PC-3 (cell line): ENCODE data around the gene ANXA6. TPM values are rescaled to one million over a fixed set of nuclear protein-coding genes. Genes with fewer than 3 reads are reported as not detected.

Source experiments
- ATAC-seq: fragments of 200-7000 bp; cut with Tn5 transposase; 2 replicates; pipeline ENCODE4 v1.9.1; 2020; ENCODE audit warnings: mild to moderate bottlenecking, moderate library complexity
- BruUV-seq: library from RNA; stranded (reverse); fragments of 400-500 nt; replicated peaks from 2 replicates; lab custom pipeline; 2021; lab: Mats Ljungman, UMichigan
- CTCF ChIA-PET: fragments of 300-600 bp; sonication (Branson Sonifier 250); formaldehyde crosslinking; loops from one replicate; lab custom pipeline; 2022; ENCODE audit warnings: antibody characterized with exemption; lab: Charles Lee
- POLR2A ChIA-PET: fragments of 300-600 bp; sonication (Branson Sonifier 250); formaldehyde crosslinking; loops from one replicate; lab custom pipeline; 2022; ENCODE audit warnings: antibody characterized with exemption; ENCODE audit not compliant: unreplicated experiment; lab: Charles Lee
- DNase-seq: peaks from one replicate; pipeline ENCODE4 v3.0.0-alpha.2; 2015
- H2AFZ ChIP-seq: fragments of 300-600 bp; sonication (generic); 2 replicates; pipeline ENCODE4 v1.6.0; 2016; ENCODE audit warnings: antibody characterized with exemption, low read length
- H3F3A ChIP-seq: fragments of 300-600 bp; sonication (generic); one replicate; pipeline ENCODE4 v1.6.0; 2017; ENCODE audit warnings: antibody characterized with exemption, low read length, control low read depth, mild to moderate bottlenecking; ENCODE audit not compliant: unreplicated experiment
- H3K27ac ChIP-seq: fragments of 300-600 bp; sonication (generic); 2 replicates; pipeline ENCODE4 v1.5.1; 2016; ENCODE audit warnings: mild to moderate bottlenecking, low read length
- H3K27me3 ChIP-seq: fragments of 300-600 bp; sonication (generic); 2 replicates; pipeline ENCODE4 v1.6.1; 2016; ENCODE audit warnings: low read length, mixed read lengths
- H3K36me3 ChIP-seq: fragments of 300-600 bp; sonication (generic); 2 replicates; pipeline ENCODE4 v1.6.1; 2016; ENCODE audit warnings: low read depth, mixed run types, low read length, mixed read lengths
- H3K4me1 ChIP-seq: fragments of 300-600 bp; sonication (generic); 2 replicates; pipeline ENCODE4 v1.5.1; 2016; ENCODE audit warnings: low read length; ENCODE audit not compliant: insufficient read depth
- H3K4me2 ChIP-seq: fragments of 300-600 bp; sonication (generic); 2 replicates; pipeline ENCODE4 v1.6.0; 2016; ENCODE audit warnings: low read length
- H3K4me3 ChIP-seq: fragments of 300-600 bp; sonication (generic); 2 replicates; pipeline ENCODE4 v1.5.1; 2016; ENCODE audit warnings: mild to moderate bottlenecking, low read length, mixed read lengths
- H3K79me2 ChIP-seq: fragments of 300-600 bp; sonication (generic); 2 replicates; pipeline ENCODE4 v1.6.1; 2017; ENCODE audit warnings: low read length, mixed read lengths
- H3K9ac ChIP-seq: fragments of 300-600 bp; sonication (generic); 2 replicates; pipeline ENCODE4 v1.6.0; 2016; ENCODE audit warnings: mild to moderate bottlenecking, low read length
- H3K9me2 ChIP-seq: fragments of 300-600 bp; sonication (generic); replicated peaks from 2 replicates; pipeline ENCODE4 v1.6.1; 2016; ENCODE audit warnings: mixed run types, low read length, mixed read lengths
- H3K9me3 ChIP-seq: fragments of 300-600 bp; sonication (generic); 2 replicates; pipeline ENCODE4 v1.6.1; 2016; ENCODE audit warnings: low read length, mixed read lengths
- H4K20me1 ChIP-seq: fragments of 300-600 bp; sonication (generic); 2 replicates; pipeline ENCODE4 v1.6.1; 2016; ENCODE audit warnings: low read length, mixed read lengths
- CTCF ChIP-seq: fragments of 300-600 bp; sonication (generic); conservative IDR thresholded peaks from 2 replicates; pipeline ENCODE4 v1.5.1; 2017; ENCODE audit warnings: antibody characterized with exemption, low read depth, mild to moderate bottlenecking, low read length
- EZH2 ChIP-seq: fragments of 300-600 bp; sonication (generic); IDR thresholded peaks from one replicate; pipeline ENCODE4 v1.6.1; 2017; ENCODE audit warnings: antibody characterized with exemption, mild to moderate bottlenecking, low read length; ENCODE audit not compliant: unreplicated experiment
- EZH2phosphoT487 ChIP-seq: fragments of 300-600 bp; sonication (generic); IDR thresholded peaks from 2 replicates; pipeline ENCODE4 v1.6.1; 2018; ENCODE audit warnings: mild to moderate bottlenecking, antibody characterized with exemption, low read length, borderline replicate concordance
- intact Hi-C: fragments of 100-400 bp; cut with micrococcal nuclease; formaldehyde crosslinking; loops from 2 replicates; pipeline ENCODE4 v1.9.0; 2023
- total RNA-seq: library from RNA; depleted of rRNA; stranded (reverse); fragments of >200 nt; gene quantifications from 2 replicates; pipeline ENCODE4 v1.2.3, GENCODE V29; 2014

Gene ANXA6
- total RNA-seq, 1 experiment from 2014 or later, result 122 TPM

- POLR2A ChIA-PET, result interaction anchor here (0.5 kb wide), 1 partner anchor 24 kb away, joined by 3 read pairs; no protein-coding TSS in a partner anchor
- no peak overlapping the region for H3K9ac ChIP-seq
- DNase-seq (no peak), ATAC-seq (no peak)
- no peaks in the 10 kb centered on the region for H3K79me2 ChIP-seq
- H3K9me3 ChIP-seq, result no peaks in the 10 kb centered on the region
- no peaks in the 10 kb centered on the region for H3K27me3 ChIP-seq
- CTCF ChIA-PET, result no interaction called here
- no peak overlapping the region for H2AFZ ChIP-seq
- no peak overlapping the region for H3K4me3 ChIP-seq
- H4K20me1 ChIP-seq, result 0 out of 2 replicates have a peak, but pooled peaks cover 3% of the 10 kb centered on the region
- no peaks in the 10 kb centered on the region for H3K4me1 ChIP-seq
- H3F3A ChIP-seq, result no peaks in the 10 kb centered on the region
- intact Hi-C loops, result no loop called here
- BruUV-seq, result no TSS peak
- H3K36me3 ChIP-seq, result peaks cover 14% of the 10 kb centered on the region; the same call in 1 of the 2 replicates
- TF ChIP-seq EZH2phosphoT487 (no peak), EZH2 (no peak), CTCF (no peak)
- H3K4me2 ChIP-seq, result no peak overlapping the region
- H3K9me2 ChIP-seq, result no peaks in the 10 kb centered on the region
- no peak overlapping the region for H3K27ac ChIP-seq
Measured at GRCh38 chr5:151113651-151114050, 43.9 kb downstream of the ANXA6 start.

- intact Hi-C loops, result no loop called here
- ATAC-seq (no peak), DNase-seq (no peak)
- POLR2A ChIA-PET, result no interaction called here
- Histone ChIP-seq H3K79me2 (no peaks in the 10 kb centered on the region), H2AFZ (no peak overlapping the region), H3K4me3 (no peak overlapping the region), H3K9ac (no peak overlapping the region), H3K27me3 (no peaks in the 10 kb centered on the region), H3K36me3 (peaks cover 14% of the 10 kb centered on the region; the same call in 1 of the 2 replicates), H4K20me1 (0 out of 2 replicates have a peak, but pooled peaks cover 1% of the 10 kb centered on the region), H3F3A (no peaks in the 10 kb centered on the region), H3K27ac (no peak overlapping the region), H3K9me3 (no peaks in the 10 kb centered on the region), H3K4me1 (no peaks in the 10 kb centered on the region), H3K9me2 (no peaks in the 10 kb centered on the region), H3K4me2 (no peak overlapping the region)
- BruUV-seq, result no TSS peak
- CTCF ChIA-PET, result no interaction called here
- TF ChIP-seq EZH2 (no peak), CTCF (no peak), EZH2phosphoT487 (no peak)
Measured at GRCh38 chr5:151110992-151111391, 46.6 kb downstream of the ANXA6 start.

GRCh38 chr5:151110122-151110681 lies 47.4 kb downstream of the ANXA6 start:
- no peak overlapping the region for H3K4me3 ChIP-seq
- ATAC-seq, result no peak
- no peaks in the 10 kb centered on the region for H3K79me2 ChIP-seq
- ChIA-PET POLR2A (no interaction called here), CTCF (no interaction called here)
- no TSS peak for BruUV-seq
- H3K4me2 ChIP-seq, result no peak overlapping the region
- intact Hi-C loops, result no loop called here
- H3K4me1 ChIP-seq, result no peaks in the 10 kb centered on the region
- H3K27ac ChIP-seq, result no peak overlapping the region
- peaks cover 14% of the 10 kb centered on the region; the same call in 1 of the 2 replicates for H3K36me3 ChIP-seq
- no peaks in the 10 kb centered on the region for H4K20me1 ChIP-seq
- no peak for TF ChIP-seq CTCF
- TF ChIP-seq EZH2phosphoT487, result no peak
- no peak for TF ChIP-seq EZH2
- no peaks in the 10 kb centered on the region for H3K9me2 ChIP-seq
- no peak for DNase-seq
- no peaks in the 10 kb centered on the region for H3K27me3 ChIP-seq
- H2AFZ ChIP-seq, result no peak overlapping the region
- H3K9me3 ChIP-seq, result no peaks in the 10 kb centered on the region
- H3K9ac ChIP-seq, result no peak overlapping the region
- no peaks in the 10 kb centered on the region for H3F3A ChIP-seq
